ENCODE results near the gene CRY1.

GRCh38 chr12:107105410-107105703 lies 12.0 kb upstream of the CRY1 start:
- TF ChIP-seq EZH2phosphoT487 (conservative IDR thresholded peaks at IDR 0.05; ENCODE audit: low read length) = no peak
- TF ChIP-seq, protein P1, sequence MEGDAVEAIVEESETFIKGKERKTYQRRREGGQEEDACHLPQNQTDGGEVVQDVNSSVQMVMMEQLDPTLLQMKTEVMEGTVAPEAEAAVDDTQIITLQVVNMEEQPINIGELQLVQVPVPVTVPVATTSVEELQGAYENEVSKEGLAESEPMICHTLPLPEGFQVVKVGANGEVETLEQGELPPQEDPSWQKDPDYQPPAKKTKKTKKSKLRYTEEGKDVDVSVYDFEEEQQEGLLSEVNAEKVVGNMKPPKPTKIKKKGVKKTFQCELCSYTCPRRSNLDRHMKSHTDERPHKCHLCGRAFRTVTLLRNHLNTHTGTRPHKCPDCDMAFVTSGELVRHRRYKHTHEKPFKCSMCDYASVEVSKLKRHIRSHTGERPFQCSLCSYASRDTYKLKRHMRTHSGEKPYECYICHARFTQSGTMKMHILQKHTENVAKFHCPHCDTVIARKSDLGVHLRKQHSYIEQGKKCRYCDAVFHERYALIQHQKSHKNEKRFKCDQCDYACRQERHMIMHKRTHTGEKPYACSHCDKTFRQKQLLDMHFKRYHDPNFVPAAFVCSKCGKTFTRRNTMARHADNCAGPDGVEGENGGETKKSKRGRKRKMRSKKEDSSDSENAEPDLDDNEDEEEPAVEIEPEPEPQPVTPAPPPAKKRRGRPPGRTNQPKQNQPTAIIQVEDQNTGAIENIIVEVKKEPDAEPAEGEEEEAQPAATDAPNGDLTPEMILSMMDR (IDR thresholded peaks at IDR 0.05; ENCODE audit: insufficient read depth, low read length, poor library complexity, severe bottlenecking) = no peak

Measured in SU-DHL-6 (cell line).